Left ventricle myocardium inferior (tissue), 1 donor: Measurements from ENCODE around the gene MRPS26. TPM values are rescaled to one million over a fixed set of nuclear protein-coding genes. Genes with fewer than 3 reads are reported as not detected.
"Not testable (repeated sequence)": the region's sequence is repeated elsewhere in the genome, so short reads cannot be mapped to it uniquely, and the experiment has no call there.

Source experiments
- DNase-seq: peaks from one replicate; pipeline ENCODE4 v3.0.0-alpha.2; 2020
- H3K27ac ChIP-seq: fragments of 200-600 bp; replicated peaks from 2 replicates; pipeline ENCODE4 v1.8.0; 2021
- H3K27me3 ChIP-seq: fragments of 200-600 bp; 2 replicates; pipeline ENCODE4 v1.8.0; 2021; ENCODE audit warnings: low read depth
- H3K36me3 ChIP-seq: fragments of 200-600 bp; 2 replicates; pipeline ENCODE4 v1.8.0; 2021
- H3K4me1 ChIP-seq: fragments of 200-600 bp; 2 replicates; pipeline ENCODE4 v1.8.0; 2021
- H3K4me3 ChIP-seq: fragments of 200-600 bp; 2 replicates; pipeline ENCODE4 v1.8.0; 2021; ENCODE audit warnings: mild to moderate bottlenecking, moderate library complexity
- H3K9me3 ChIP-seq: fragments of 200-600 bp; replicated peaks from 2 replicates; pipeline ENCODE4 v1.8.0; 2021
- intact Hi-C: fragments of 100-400 bp; cut with micrococcal nuclease; formaldehyde crosslinking; loops from one replicate; pipeline ENCODE4 v1.11.0; 2022
- total RNA-seq: library from RNA; stranded (reverse); fragmentation: NEBNext Ultra II Directional; extraction: Animal tissue kit (Norgen Biotek cat#: 25700); gene quantifications from one replicate; pipeline ENCODE4 v1.2.1, GENCODE V29; 2021
- TF ChIP-seq, protein P1 (sequence below): fragments of 200-600 bp; IDR thresholded peaks from 2 replicates; pipeline ENCODE4 v1.8.0; 2021; ENCODE audit warnings: antibody characterized with exemption, mild to moderate bottlenecking, borderline replicate concordance
- donor health status: DM: no; HTN: yes; CAD: no; lungs with severe emphysema.

MRPS26 gene
- total RNA-seq, 1 donor from 2014 or later: 55.6 TPM

DNA sequence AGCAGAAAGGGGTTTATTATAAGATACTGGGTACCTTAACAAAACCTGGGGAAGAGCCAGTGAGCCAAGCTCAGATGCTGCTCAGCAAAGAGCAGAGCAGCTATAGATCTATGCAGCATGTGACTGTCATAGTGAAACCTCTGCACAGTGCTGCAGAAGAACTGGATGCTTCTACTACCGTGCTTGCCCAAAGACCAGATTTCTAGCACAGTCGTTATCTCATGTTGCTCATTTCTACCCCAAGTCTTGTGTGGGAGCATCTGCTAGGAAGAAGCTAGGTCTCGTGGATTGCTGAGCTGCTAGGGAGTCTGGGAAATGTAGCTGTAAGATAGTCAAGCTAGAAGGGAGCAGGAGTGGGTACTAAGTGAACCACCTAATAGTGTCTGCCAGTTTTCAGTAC is 34.1 kb upstream of the MRPS26 start:
- Histone ChIP-seq H3K4me1 (no peaks in the 10 kb centered on the region), H3K4me3 (no peak overlapping the region), H3K27me3 (no peaks in the 10 kb centered on the region), H3K9me3 (no peaks in the 10 kb centered on the region), H3K36me3 (peaks cover 76% of the 10 kb centered on the region), H3K27ac (no peak overlapping the region)
- intact Hi-C loops: no loop called here
- no peak for DNase-seq
- TF ChIP-seq, protein P1, sequence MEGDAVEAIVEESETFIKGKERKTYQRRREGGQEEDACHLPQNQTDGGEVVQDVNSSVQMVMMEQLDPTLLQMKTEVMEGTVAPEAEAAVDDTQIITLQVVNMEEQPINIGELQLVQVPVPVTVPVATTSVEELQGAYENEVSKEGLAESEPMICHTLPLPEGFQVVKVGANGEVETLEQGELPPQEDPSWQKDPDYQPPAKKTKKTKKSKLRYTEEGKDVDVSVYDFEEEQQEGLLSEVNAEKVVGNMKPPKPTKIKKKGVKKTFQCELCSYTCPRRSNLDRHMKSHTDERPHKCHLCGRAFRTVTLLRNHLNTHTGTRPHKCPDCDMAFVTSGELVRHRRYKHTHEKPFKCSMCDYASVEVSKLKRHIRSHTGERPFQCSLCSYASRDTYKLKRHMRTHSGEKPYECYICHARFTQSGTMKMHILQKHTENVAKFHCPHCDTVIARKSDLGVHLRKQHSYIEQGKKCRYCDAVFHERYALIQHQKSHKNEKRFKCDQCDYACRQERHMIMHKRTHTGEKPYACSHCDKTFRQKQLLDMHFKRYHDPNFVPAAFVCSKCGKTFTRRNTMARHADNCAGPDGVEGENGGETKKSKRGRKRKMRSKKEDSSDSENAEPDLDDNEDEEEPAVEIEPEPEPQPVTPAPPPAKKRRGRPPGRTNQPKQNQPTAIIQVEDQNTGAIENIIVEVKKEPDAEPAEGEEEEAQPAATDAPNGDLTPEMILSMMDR: no peak

- peaks cover 65% of the 10 kb centered on the region for H3K36me3 ChIP-seq
- TF ChIP-seq, protein P1: no peak
Observed at GRCh38 chr20:3013771-3014170, 32.1 kb upstream of the MRPS26 start.

DNA sequence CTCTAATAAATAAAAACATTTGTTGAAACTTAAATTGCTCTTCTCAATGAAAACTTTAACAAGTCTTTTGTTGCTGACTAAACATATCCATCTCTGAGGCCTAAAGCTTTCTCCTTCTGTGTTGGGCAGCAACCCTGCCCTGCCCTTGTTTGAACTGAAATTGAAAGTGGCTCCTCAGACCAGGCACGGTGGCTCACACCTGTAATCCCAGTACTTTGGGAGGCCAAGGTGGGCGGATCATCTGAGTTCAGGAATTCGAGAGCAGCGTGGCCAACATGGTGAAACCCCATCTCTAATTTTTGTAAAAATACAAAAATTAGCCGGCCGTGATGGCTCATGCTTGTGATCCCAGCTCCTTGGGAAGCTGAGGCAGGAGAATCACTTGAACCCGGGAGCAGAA is 31.7 kb upstream of the MRPS26 start:
- Histone ChIP-seq H3K4me3 (no peak overlapping the region), H3K36me3 (peaks cover 61% of the 10 kb centered on the region), H3K27me3 (no peaks in the 10 kb centered on the region), H3K4me1 (no peaks in the 10 kb centered on the region), H3K27ac (no peak overlapping the region), H3K9me3 (no peaks in the 10 kb centered on the region)
- TF ChIP-seq, protein P1: no peak
- intact Hi-C loops: no loop called here
- DNase-seq: no peak

More at GRCh38 chr20:3013771-3014170, 32.1 kb upstream of the MRPS26 start:
- Histone ChIP-seq H3K4me3 (no peak overlapping the region), H3K27me3 (no peaks in the 10 kb centered on the region), H3K4me1 (no peaks in the 10 kb centered on the region), H3K9me3 (no peaks in the 10 kb centered on the region), H3K27ac (no peak overlapping the region)
- intact Hi-C loops: no loop called here
- no peak for DNase-seq

- H3K27me3 ChIP-seq: no peaks in the 10 kb centered on the region
- H3K36me3 ChIP-seq: peaks cover 56% of the 10 kb centered on the region
- H3K4me1 ChIP-seq: no peaks in the 10 kb centered on the region
- no peaks in the 10 kb centered on the region for H3K9me3 ChIP-seq
- TF ChIP-seq, protein P1: no peak
- no peak overlapping the region for H3K27ac ChIP-seq
- intact Hi-C loops: no loop called here
- DNase-seq: no peak
- H3K4me3 ChIP-seq: no peak overlapping the region
Observed at GRCh38 chr20:3014662-3015061, 31.2 kb upstream of the MRPS26 start.

- H3K4me3 ChIP-seq, H3K9me3 ChIP-seq, H3K27ac ChIP-seq, H3K4me1 ChIP-seq, intact Hi-C loops, H3K27me3 ChIP-seq, DNase-seq: not testable (repeated sequence)
- H3K36me3 ChIP-seq: peaks cover 51% of the 10 kb centered on the region
Observed at GRCh38 chr20:3015302-3015701, 30.6 kb upstream of the MRPS26 start.

DNA sequence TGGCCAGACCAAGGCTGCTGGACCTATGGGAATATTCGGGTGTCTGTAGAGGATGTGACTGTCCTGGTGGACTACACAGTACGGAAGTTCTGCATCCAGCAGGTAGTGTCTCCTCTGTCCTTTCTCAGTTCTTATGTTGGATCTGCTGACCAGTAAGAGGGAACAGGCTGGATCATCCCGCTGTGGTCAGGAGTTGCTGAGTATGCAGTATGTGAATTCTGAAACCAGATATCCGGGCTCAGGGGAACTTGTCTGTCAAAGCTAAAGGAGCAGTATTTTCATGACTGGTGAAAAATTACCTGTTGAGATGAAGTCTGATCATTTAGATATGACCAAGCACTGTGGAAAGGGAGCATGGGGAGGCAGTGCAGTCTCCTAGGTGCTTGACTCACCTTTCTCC is 24.5 kb upstream of the MRPS26 start:
- Histone ChIP-seq H3K4me3 (no peak overlapping the region), H3K27me3 (no peaks in the 10 kb centered on the region), H3K36me3 (peaks cover 69% of the 10 kb centered on the region), H3K4me1 (no peaks in the 10 kb centered on the region), H3K9me3 (no peaks in the 10 kb centered on the region), H3K27ac (no peak overlapping the region)
- intact Hi-C loops: no loop called here
- TF ChIP-seq, protein P1: no peak
- no peak for DNase-seq
